GM19023 (cell line): ENCODE data around the gene TBC1D5.
"Not testable (repeated sequence)": the region's sequence is repeated elsewhere in the genome, so short reads cannot be mapped to it uniquely, and the experiment has no call there.

ENCODE experiments used
- ATAC-seq: cut with Tn5 transposase; IDR thresholded peaks from one replicate; pipeline ENCODE4 v1.9.1; 2021; ENCODE audit warnings: mild to moderate bottlenecking, moderate library complexity; ENCODE audit not compliant: unreplicated experiment

The TBC1D5 gene

GRCh38 chr3:17714473-17714872 lies 28.0 kb downstream of the TBC1D5 start:
- no peak for ATAC-seq

GRCh38 chr3:17709236-17709810 lies 33.1 kb downstream of the TBC1D5 start:
- ATAC-seq, result no peak

- no peak for ATAC-seq
Observed at GRCh38 chr3:17707813-17708543, 34.5 kb downstream of the TBC1D5 start.

GRCh38 chr3:17705991-17706390 lies 36.4 kb downstream of the TBC1D5 start:
- not testable (repeated sequence) for ATAC-seq

GRCh38 chr3:17699815-17700214 lies 42.6 kb downstream of the TBC1D5 start:
- not testable (repeated sequence) for ATAC-seq

- ATAC-seq, result not testable (repeated sequence)
Observed at GRCh38 chr3:17695665-17696064, 46.8 kb downstream of the TBC1D5 start.

- not testable (repeated sequence) for ATAC-seq
Observed at GRCh38 chr3:17693670-17693999, 48.8 kb downstream of the TBC1D5 start.

- not testable (repeated sequence) for ATAC-seq
Observed at GRCh38 chr3:17692846-17693669, 49.4 kb downstream of the TBC1D5 start.

- no peak for ATAC-seq
Observed at GRCh38 chr3:17687566-17687965, 54.9 kb downstream of the TBC1D5 start.

- ATAC-seq, result no peak
Observed at GRCh38 chr3:17686613-17687012, 55.8 kb downstream of the TBC1D5 start.

GRCh38 chr3:17683542-17684207 lies 58.8 kb downstream of the TBC1D5 start:
- ATAC-seq, result no peak

- ATAC-seq, result no peak
Observed at GRCh38 chr3:17680530-17680929, 61.9 kb downstream of the TBC1D5 start.

GRCh38 chr3:17678116-17678741 lies 64.2 kb downstream of the TBC1D5 start:
- ATAC-seq, result peak; percentile 69

GRCh38 chr3:17674082-17674686 lies 68.2 kb downstream of the TBC1D5 start:
- no peak for ATAC-seq

- ATAC-seq, result no peak
Observed at GRCh38 chr3:17672506-17672905, 69.9 kb downstream of the TBC1D5 start.

GRCh38 chr3:17670749-17671148 lies 71.7 kb downstream of the TBC1D5 start:
- no peak for ATAC-seq

- no peak for ATAC-seq
Observed at GRCh38 chr3:17664923-17665322, 77.5 kb downstream of the TBC1D5 start.

- no peak for ATAC-seq
Observed at GRCh38 chr3:17656264-17656663, 86.2 kb downstream of the TBC1D5 start.

GRCh38 chr3:17655743-17656142 lies 86.7 kb downstream of the TBC1D5 start:
- peak; percentile 90 for ATAC-seq

- not testable (repeated sequence) for ATAC-seq
Observed at GRCh38 chr3:17649748-17650147, 92.7 kb downstream of the TBC1D5 start.
